Measurements from ENCODE around the gene TESMIN.

GRCh38 chr11:68741463-68741862 lies 9.9 kb downstream of the TESMIN start:
- TF ChIP-seq SRF (IDR thresholded peaks at IDR 0.05; ENCODE audit: low read depth) (no peak), POLR2A (IDR thresholded peaks at IDR 0.05; ENCODE audit: borderline replicate concordance, extremely low read depth, insufficient read depth, insufficient read length) (no peak), EZH2 (IDR thresholded peaks at IDR 0.05) (no peak), CTCF (IDR thresholded peaks at IDR 0.05 in 2 of 3, conservative IDR thresholded peaks at IDR 0.05 in 1 of 3; ENCODE audit: borderline replicate concordance in 1 of 3, insufficient read depth in 1 of 3, low read depth in 2 of 3, low read length in 2 of 3) (no peak), ELF1 (IDR thresholded peaks at IDR 0.05; ENCODE audit: borderline replicate concordance, low read depth) (no peak), REST (IDR thresholded peaks at IDR 0.05; ENCODE audit: low read depth) (no peak), JUND (IDR thresholded peaks at IDR 0.05) (no peak), POLR2AphosphoS5 (IDR thresholded peaks at IDR 0.05; ENCODE audit: low read depth, low read length) (no peak), EGR1 (IDR thresholded peaks at IDR 0.05; ENCODE audit: low read depth) (no peak), EZH2phosphoT487 (IDR thresholded peaks at IDR 0.05; ENCODE audit: borderline replicate concordance) (no peak), ZNF274 (IDR thresholded peaks at IDR 0.05; ENCODE audit: low read depth, low read length) (no peak), ZBTB33 (IDR thresholded peaks at IDR 0.05; ENCODE audit: extremely low read depth, insufficient replicate concordance, low read length) (no peak)
